Left colon (tissue), 2 donors: ENCODE data around the gene ARHGAP24. TPM values are rescaled to one million over a fixed set of nuclear protein-coding genes. Genes with fewer than 3 reads are reported as not detected.
A peak's percentile ranks its signal among the peaks of the same experiment; 100 is the strongest.
"Not testable (repeated sequence)": the region's sequence is repeated elsewhere in the genome, so short reads cannot be mapped to it uniquely, and the experiment has no call there.

Experiments used
- ATAC-seq: fragments of 200-7000 bp; cut with Tn5 transposase; one replicate; pipeline ENCODE4 v1.9.1; 2020; ENCODE audit warnings: mild to moderate bottlenecking, moderate library complexity
- DNase-seq, 2 donors: peaks; one replicate each; pipeline ENCODE4 v3.0.0-alpha.2; 2020
- intact Hi-C, 2 donors: fragments of 100-400 bp; cut with DNase I in 1 of 2; cut with micrococcal nuclease in 1 of 2; formaldehyde crosslinking; loops; one replicate each; pipeline versions ENCODE4 v1.11.2 to v1.14.0; 2022; cut with DNase I, micrococcal nuclease
- total RNA-seq, 2 donors: library from RNA; stranded (reverse); fragmentation: NEBNext Ultra II Directional; extraction: Animal tissue kit (Norgen Biotek cat#: 25700); gene quantifications; one replicate each; pipeline ENCODE4 v1.2.1, GENCODE V29; 2021
- donor health status: DM: no; HTN: no; CAD: no.
- donor health status: DM: yes; HTN: yes; CAD: no.

ARHGAP24 gene
- total RNA-seq, 2 donors from 2014 or later: 6.0 to 7.0 TPM

GRCh38 chr4:85812776-85813175 lies 337.8 kb downstream of the ARHGAP24 start:
- no peak for DNase-seq

GRCh38 chr4:85815796-85816459 lies 341.0 kb downstream of the ARHGAP24 start:
- DNase-seq (no peak), ATAC-seq (no peak)
- intact Hi-C loops: no loop called here

More at GRCh38 chr4:85812776-85813175, 337.8 kb downstream of the ARHGAP24 start:
- intact Hi-C loops: no loop called here
- no peak for ATAC-seq

- DNase-seq (no peak), ATAC-seq (no peak)
- intact Hi-C loops: no loop called here
These were observed 343.8 kb downstream of the ARHGAP24 start for GRCh38 chr4:85818700-85819099.

- ATAC-seq, intact Hi-C loops, DNase-seq: not testable (repeated sequence)
These were observed 345.2 kb downstream of the ARHGAP24 start for GRCh38 chr4:85820101-85820500.

GRCh38 chr4:85821688-85822455 lies 346.9 kb downstream of the ARHGAP24 start:
- ATAC-seq (no peak), DNase-seq (no peak)
- intact Hi-C loops: no loop called here

- no peak for ATAC-seq
- intact Hi-C loops: no loop called here
These were observed 348.3 kb downstream of the ARHGAP24 start for GRCh38 chr4:85823295-85823694.

GRCh38 chr4:85824166-85824945 lies 349.4 kb downstream of the ARHGAP24 start:
- intact Hi-C loops: no loop called here
- DNase-seq: no peak
- no peak for ATAC-seq

More at GRCh38 chr4:85823295-85823694, 348.3 kb downstream of the ARHGAP24 start:
- DNase-seq: no peak

GRCh38 chr4:85826060-85826678 lies 351.2 kb downstream of the ARHGAP24 start:
- peak; percentile 74 for ATAC-seq
- intact Hi-C loops: no loop called here
- peak; percentile 26 to 40 for DNase-seq

- intact Hi-C loops: no loop called here
- ATAC-seq (peak; percentile 42), DNase-seq (no peak)
These were observed 353.3 kb downstream of the ARHGAP24 start for GRCh38 chr4:85828027-85828890.

- intact Hi-C loops: no loop called here
- ATAC-seq (no peak), DNase-seq (no peak)
These were observed 354.5 kb downstream of the ARHGAP24 start for GRCh38 chr4:85829276-85830051.

GRCh38 chr4:85831647-85832046 lies 356.7 kb downstream of the ARHGAP24 start:
- intact Hi-C loops: no loop called here
- ATAC-seq (no peak), DNase-seq (no peak)

GRCh38 chr4:85833302-85833701 lies 358.4 kb downstream of the ARHGAP24 start:
- intact Hi-C loops: no loop called here
- DNase-seq: no peak
- ATAC-seq: no peak

GRCh38 chr4:85834934-85835333 lies 360.0 kb downstream of the ARHGAP24 start:
- intact Hi-C loops: no loop called here
- no peak for DNase-seq
- no peak for ATAC-seq

- DNase-seq: no peak
- no peak for ATAC-seq
- intact Hi-C loops: no loop called here
These were observed 361.9 kb downstream of the ARHGAP24 start for GRCh38 chr4:85836588-85837438.

- no peak for DNase-seq
- intact Hi-C loops: no loop called here
- ATAC-seq: no peak
These were observed 362.4 kb downstream of the ARHGAP24 start for GRCh38 chr4:85837439-85837733.

- intact Hi-C loops, ATAC-seq, DNase-seq: not testable (repeated sequence)
These were observed 365.1 kb downstream of the ARHGAP24 start for GRCh38 chr4:85839981-85840451.

- intact Hi-C loops: no loop called here
- ATAC-seq (peak; percentile 82), DNase-seq (peak; percentile 11 to 42)
These were observed 367.6 kb downstream of the ARHGAP24 start for GRCh38 chr4:85842540-85842939.
